Rectal smooth muscle tissue (tissue), 1 donor: ENCODE measurements around the gene ITGAL.
A peak's percentile ranks its signal among the peaks of the same experiment; 100 is the strongest.

Experiments
- H3K27ac ChIP-seq: one replicate; pipeline ENCODE4 v1.7.0; 2013; ENCODE audit warnings: low read depth, low read length, inconsistent platforms
- H3K27me3 ChIP-seq: one replicate; pipeline ENCODE4 v1.7.0; 2013; ENCODE audit warnings: low read length; ENCODE audit not compliant: control insufficient read depth, insufficient read depth
- H3K36me3 ChIP-seq: one replicate; pipeline ENCODE4 v1.7.0; 2013; ENCODE audit warnings: low read length; ENCODE audit not compliant: control insufficient read depth, insufficient read depth
- H3K4me1 ChIP-seq: one replicate; pipeline ENCODE4 v1.7.0; 2013; ENCODE audit warnings: low read length; ENCODE audit not compliant: control insufficient read depth, insufficient read depth
- H3K4me3 ChIP-seq: one replicate; pipeline ENCODE4 v1.7.0; 2013; ENCODE audit warnings: low read length
- H3K9ac ChIP-seq: one replicate; pipeline ENCODE4 v1.7.0; 2013; ENCODE audit warnings: low read length

ITGAL gene

DNA sequence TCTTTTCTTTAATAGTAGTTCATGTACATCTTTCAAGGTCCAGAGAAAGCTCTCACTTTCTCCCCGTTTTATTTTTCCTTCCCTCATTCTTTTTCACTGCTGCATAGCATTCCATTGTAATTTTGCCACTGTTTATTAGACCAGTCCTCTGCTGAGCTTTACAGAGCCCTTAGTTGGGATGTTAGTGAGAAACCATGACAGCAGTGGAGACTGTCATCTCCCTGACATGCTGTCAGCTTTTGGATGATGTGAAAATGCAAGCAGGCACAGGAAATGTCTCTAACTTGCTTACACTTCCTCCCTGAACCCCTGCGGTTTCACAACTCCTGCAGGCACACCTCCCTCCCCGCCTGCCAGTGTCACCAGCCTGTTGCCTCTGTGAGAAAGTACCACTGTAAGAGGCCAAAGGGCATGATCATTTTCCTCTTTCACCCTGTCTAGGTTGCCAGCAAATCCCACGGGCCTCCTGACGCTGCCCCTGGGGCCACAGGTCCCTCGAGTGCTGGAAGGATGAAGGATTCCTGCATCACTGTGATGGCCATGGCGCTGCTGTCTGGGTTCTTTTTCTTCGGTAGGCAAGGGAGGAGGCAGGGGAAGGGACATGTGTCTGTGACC, at the start of gene ITGAL:
TSS of gene ITGAL (plus strand) at position 415 of the 615 bp plus-strand sequence. CDS start at position 511, 96 bp downstream.
- no peak within 1 kb of the TSS for H3K9ac ChIP-seq
- no peak within 1 kb of the TSS for H3K27ac ChIP-seq
- H3K4me1 ChIP-seq = no peaks in the 10 kb centered on the region
- H3K36me3 ChIP-seq = no peaks in the 10 kb centered on the region
- H3K4me3 ChIP-seq = peak within 1 kb of the TSS; percentile 45
- H3K27me3 ChIP-seq = no peaks in the 10 kb centered on the region

DNA sequence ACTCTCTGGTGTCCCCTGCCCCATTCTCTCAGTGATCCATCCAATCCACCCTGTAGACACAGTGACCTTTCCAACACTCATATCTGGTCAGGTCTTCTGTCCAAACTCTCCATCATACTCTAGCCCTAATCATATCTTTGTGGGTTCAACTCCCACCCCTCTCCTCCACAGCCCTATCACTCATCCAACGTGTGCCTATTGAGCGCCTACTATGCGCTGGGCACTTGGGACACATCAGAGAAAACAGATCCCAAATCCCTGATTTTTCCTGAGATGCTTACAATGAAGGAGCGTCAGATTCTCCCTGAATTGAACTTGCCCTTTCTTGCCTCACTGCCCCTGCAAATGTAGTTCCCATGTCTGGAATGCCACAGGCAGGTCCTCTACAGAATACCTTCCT, 44.5 kb upstream of the ITGAL start:
- H3K9ac ChIP-seq = no peak overlapping the region
- no peaks in the 10 kb centered on the region for H3K27me3 ChIP-seq
- H3K27ac ChIP-seq = no peak overlapping the region
- no peak overlapping the region for H3K4me3 ChIP-seq
- H3K36me3 ChIP-seq = no peaks in the 10 kb centered on the region
- H3K4me1 ChIP-seq = peaks cover 9% of the 10 kb centered on the region

DNA sequence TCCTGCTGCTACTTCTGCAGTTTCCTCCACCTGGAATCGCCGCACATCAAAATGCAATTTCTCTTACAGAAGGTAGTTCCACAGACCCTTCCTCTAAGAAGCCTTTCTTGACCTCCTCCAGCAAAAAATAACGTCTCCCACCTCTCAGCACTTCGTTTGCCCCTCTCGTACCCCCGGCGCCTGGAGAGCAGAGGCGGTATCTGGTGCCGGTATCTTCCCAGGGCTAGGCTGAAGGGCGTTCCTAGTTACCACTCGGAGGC, 43.2 kb upstream of the ITGAL start:
- Histone ChIP-seq H3K4me1 (peaks cover 9% of the 10 kb centered on the region), H3K27ac (peak overlapping the region; percentile 66), H3K4me3 (peak overlapping the region; percentile 78), H3K36me3 (no peaks in the 10 kb centered on the region), H3K27me3 (no peaks in the 10 kb centered on the region), H3K9ac (peak overlapping the region; percentile 71)

DNA sequence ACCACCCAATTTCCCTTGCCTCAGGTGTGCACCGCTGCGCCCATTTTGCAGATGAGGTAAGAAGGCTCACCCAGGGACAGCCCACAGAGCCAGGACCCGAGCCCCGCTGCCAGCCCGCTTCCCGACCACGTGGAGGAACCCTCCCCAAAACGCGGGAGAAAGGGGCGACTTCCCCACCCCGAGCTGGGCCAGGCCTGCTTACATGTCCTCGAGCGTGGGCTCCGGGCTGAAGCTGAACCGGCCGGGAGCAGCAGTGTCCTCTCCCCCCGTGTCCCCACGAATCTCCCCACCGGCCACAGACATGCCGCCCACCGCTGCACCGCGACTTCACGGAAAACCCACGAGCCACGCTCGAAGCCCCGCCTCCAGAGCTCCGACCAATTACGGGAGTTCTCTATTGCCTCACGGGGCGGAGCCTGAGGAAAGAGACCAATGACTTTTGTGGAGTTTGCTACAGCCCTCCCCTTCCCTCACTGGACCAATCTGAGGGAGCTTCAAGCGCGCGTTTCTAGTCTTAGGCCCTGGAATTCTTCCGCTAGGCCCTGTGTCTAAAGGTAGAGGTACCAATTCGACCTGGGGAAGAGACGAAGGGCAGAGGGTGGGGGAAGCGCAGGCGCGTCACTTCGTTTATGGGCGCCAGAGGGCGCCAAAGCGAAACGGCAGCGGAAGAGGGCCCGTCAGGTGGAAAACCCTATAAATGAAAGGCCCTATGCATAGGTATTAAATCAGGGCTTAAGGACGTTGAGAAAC, 42.7 kb upstream of the ITGAL start, which contains the start of gene DCTPP1:
TSS of gene DCTPP1 (minus strand) at position 353 of the 750 bp plus-strand sequence. CDS start at position 303, 50 bp downstream.
- Histone ChIP-seq H3K4me3 (peak within 1 kb of the TSS; percentile 78), H3K36me3 (no peaks in the 10 kb centered on the region), H3K9ac (peak within 1 kb of the TSS; percentile 71), H3K4me1 (peaks cover 9% of the 10 kb centered on the region), H3K27me3 (no peaks in the 10 kb centered on the region), H3K27ac (peak within 1 kb of the TSS; percentile 66)

DNA sequence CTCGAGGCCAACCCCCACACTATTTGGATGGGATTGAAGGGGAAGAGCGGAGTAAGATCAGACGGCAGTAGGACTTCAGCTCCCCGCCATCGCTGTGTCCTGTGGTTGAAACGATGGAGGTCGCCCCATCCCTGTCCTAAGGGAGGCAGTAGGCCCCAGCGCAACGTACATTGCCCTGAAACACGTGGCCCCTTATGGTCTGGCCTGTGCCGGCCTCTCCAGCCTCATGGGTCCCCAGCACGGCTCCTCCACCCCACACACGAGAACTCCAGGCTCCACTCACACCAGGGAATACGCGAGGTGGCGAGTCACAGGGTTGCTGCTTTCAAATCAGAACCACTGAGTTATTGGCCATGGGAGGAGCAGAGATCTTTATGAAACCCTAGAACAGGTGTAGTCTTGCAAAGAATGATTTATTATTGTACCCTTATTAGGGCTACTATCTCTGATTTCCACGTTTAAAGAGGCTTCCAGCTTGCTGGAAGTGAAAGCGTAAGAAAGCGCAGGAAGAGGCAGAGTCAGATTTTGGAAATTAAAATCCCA, 42.0 kb upstream of the ITGAL start:
- Histone ChIP-seq H3K9ac (peak overlapping the region; percentile 57), H3K4me1 (peaks cover 9% of the 10 kb centered on the region), H3K27me3 (no peaks in the 10 kb centered on the region), H3K4me3 (peak overlapping the region; percentile 52), H3K36me3 (no peaks in the 10 kb centered on the region), H3K27ac (peak overlapping the region; percentile 66)

DNA sequence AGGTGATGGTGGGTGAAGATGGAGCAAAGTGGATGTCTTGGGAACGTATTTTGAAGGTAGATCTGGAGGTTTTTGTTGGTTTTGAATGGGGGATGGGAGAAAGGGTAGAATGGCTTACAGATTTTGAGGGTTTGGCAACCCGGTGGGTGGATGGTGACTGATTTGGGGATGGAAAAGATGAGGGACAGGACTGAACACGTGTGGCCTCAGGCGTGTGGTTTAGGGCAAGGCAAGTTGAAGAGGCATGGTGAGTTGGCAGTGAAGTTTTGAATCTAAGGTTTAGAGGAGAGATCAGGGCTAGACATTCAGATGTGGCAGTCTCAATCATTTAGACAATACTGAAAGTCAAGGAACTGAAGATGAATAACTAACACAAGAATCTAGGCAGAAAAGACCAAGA, 37.7 kb upstream of the ITGAL start:
- Histone ChIP-seq H3K4me3 (no peak overlapping the region), H3K27ac (no peak overlapping the region), H3K4me1 (peaks cover 4% of the 10 kb centered on the region), H3K36me3 (no peaks in the 10 kb centered on the region), H3K27me3 (no peaks in the 10 kb centered on the region), H3K9ac (no peak overlapping the region)

DNA sequence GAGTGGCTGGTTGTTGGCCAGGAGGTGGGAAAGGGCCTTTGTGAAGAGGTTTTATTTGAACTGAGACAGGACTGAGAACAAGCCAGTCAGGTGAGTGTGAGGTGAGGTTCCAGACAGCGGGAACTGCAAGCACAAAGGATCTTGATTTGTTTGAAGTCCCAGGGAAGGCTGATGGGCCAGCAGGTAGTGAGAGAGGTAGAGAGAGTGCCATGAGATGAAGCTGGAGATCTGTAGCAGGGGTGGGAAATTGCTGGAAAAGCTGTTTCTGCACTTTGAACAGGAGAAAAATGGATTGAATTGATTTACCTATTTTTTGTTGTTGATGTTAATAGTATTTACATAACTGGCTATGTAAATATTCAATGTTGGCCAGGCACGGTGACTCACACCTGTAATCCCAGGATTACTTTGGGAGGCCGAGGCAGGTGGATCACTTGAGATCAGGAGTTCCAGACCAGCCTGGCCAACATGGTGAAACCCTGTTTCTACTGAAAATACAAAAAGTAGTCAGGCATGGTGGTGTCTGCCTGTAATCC, 35.0 kb upstream of the ITGAL start:
- H3K36me3 ChIP-seq = no peaks in the 10 kb centered on the region
- H3K4me1 ChIP-seq = no peaks in the 10 kb centered on the region
- H3K27me3 ChIP-seq = no peaks in the 10 kb centered on the region
- H3K27ac ChIP-seq = no peak overlapping the region
- H3K9ac ChIP-seq = no peak overlapping the region
- H3K4me3 ChIP-seq = no peak overlapping the region

DNA sequence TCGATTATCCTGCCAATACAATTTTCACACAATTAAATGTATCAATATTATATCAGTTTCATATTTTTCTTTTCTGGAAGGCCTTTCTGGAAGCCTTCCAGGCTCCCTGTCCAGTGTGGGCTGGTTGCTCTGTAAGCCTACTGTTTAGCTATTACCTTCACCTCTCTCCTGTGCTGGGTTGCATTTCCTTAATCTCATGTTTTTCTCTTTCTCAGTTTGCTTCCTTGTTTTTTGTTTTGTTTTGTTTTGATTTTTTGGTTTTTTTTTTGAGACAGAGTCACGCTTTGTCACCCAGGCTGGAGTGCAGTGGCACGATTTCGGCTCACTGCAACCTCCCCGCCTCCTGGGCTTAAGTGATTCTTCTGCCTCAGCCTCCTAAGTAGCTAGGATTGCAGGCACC, 33.7 kb upstream of the ITGAL start:
- Histone ChIP-seq H3K4me1 (no peaks in the 10 kb centered on the region), H3K9ac (no peak overlapping the region), H3K27ac (no peak overlapping the region), H3K27me3 (no peaks in the 10 kb centered on the region), H3K4me3 (no peak overlapping the region), H3K36me3 (no peaks in the 10 kb centered on the region)

DNA sequence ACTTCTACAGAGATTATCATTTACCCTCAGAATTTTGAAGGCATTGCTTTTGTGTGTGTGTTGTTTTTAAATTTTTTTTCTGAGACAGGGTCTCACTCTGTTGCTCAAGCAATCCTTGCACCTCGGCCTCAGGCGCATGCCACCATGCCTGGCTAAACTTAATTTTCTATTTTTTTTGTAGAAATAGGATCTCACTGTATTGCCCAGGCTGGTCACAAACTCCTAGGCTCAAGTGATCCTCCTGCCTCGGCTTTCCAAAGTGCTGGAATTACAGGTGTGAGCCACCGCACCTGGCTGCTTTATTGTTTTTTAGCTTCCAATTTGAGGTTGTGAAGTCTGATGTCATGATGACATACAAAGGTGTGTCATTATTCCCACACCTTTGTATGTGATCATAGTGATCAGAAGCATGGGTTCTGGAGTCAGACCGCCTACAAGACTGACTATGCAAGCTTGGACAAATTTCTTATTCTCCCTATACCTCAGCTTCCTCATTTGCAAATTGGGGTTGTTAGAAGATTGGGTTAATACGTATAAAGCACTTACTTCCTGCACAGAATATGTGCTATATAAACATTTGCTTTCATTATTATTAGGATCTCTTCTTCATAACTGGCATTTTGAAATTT, 32.7 kb upstream of the ITGAL start:
- no peaks in the 10 kb centered on the region for H3K27me3 ChIP-seq
- peaks cover 3% of the 10 kb centered on the region for H3K4me1 ChIP-seq
- no peak overlapping the region for H3K4me3 ChIP-seq
- peaks cover 5% of the 10 kb centered on the region for H3K36me3 ChIP-seq
- no peak overlapping the region for H3K9ac ChIP-seq
- no peak overlapping the region for H3K27ac ChIP-seq

DNA sequence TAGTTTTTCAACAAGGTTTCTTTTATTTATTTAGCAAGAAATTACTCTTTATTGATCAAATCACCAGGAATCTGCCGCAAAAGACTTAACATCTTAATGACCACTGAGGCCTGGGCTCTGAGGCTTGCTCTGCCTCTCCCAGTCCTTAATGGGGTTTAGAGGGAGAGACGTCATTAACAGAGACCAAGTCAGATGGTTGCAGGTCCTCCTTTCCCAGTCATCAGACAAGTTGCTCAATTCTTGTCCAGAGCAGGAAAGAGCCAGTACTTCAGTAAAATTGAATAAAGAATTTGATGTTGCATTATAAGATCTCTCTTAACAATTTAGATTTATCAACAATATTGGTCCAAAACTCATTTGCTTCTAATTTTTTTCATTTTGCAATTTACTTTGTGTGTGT, 28.9 kb upstream of the ITGAL start:
- Histone ChIP-seq H3K36me3 (peaks cover 5% of the 10 kb centered on the region), H3K4me1 (peaks cover 6% of the 10 kb centered on the region), H3K4me3 (no peak overlapping the region), H3K27ac (no peak overlapping the region), H3K27me3 (no peaks in the 10 kb centered on the region), H3K9ac (no peak overlapping the region)

DNA sequence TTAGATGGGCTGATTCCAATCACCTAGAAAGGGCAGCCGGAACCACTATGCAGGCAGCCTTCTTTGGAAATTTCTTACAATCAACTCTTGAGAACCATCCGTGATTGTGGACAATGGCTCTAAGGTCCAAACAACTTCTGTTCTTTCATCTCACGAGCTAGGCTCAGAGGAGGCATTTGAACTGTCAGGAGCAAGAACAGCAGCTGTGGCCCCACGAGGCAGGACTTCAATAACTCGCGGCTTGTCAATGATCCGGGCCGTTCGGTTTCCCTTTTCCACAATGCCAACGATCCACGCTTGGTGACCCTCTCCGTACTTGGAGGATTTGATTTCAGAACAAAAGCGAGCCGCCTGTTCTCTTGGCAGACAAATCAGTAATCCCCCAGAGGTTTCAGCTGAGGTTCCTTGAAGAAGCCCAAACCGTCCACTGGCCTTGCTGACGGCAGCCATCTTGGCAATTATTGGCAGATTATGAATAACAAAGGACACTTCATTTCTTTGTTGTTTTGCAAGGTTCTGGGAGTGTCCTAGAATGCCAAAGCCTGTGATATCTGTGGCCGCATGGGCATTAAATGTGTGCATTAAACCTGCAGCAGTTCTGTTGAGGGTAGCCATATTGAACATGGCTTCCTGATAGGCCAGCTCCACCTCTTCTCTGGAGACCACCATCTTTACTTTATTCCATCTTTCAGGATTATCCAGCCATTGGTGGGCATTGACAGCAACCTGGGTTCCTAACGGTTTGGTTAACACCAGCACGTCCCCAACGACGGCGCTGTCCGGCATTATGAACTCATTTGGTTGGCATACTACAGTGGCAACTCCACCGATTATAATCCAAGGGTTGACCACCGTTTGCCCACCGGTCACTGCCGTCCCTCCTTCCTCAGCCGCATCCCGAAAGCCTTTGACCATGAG, 28.1 kb upstream of the ITGAL start:
- H3K4me3 ChIP-seq = peak overlapping the region; percentile 94
- H3K9ac ChIP-seq = peak overlapping the region; percentile 93
- H3K27me3 ChIP-seq = no peaks in the 10 kb centered on the region
- H3K4me1 ChIP-seq = peaks cover 6% of the 10 kb centered on the region
- H3K36me3 ChIP-seq = peaks cover 5% of the 10 kb centered on the region
- peak overlapping the region; percentile 96 for H3K27ac ChIP-seq

DNA sequence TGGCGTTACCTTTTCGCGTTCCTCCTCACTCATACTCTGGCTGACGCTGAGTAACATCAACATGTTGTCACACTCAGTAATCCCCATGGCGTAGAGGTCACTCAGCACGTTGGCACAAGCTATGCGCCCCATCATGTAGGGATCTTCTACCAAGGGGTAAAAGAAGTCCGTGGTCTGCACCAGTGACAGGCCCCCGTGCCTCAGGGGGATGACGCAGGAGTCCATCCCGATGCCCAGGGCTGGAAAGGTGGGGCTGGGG, 27.5 kb upstream of the ITGAL start:
- H3K4me1 ChIP-seq = peaks cover 6% of the 10 kb centered on the region
- H3K27me3 ChIP-seq = no peaks in the 10 kb centered on the region

More for the DNA sequence above, 27.5 kb upstream of the ITGAL start:
- Histone ChIP-seq H3K4me3 (peak overlapping the region; percentile 94), H3K27ac (peak overlapping the region; percentile 96), H3K9ac (peak overlapping the region; percentile 93), H3K36me3 (peaks cover 5% of the 10 kb centered on the region)
